GM12878 (cell line): ENCODE measurements around the gene MAD1L1. TPM values are rescaled to one million over a fixed set of nuclear protein-coding genes. Genes with fewer than 3 reads are reported as not detected.

Source experiments
- ATAC-seq: fragments of 200-7000 bp; cut with Tn5 transposase; 3 replicates; pipeline ENCODE4 v1.9.1; 2020; ENCODE audit warnings: mild to moderate bottlenecking, moderate library complexity
- BruUV-seq: library from RNA; stranded (reverse); fragments of 400-500 nt; replicated peaks from 2 replicates; lab custom pipeline; 2021; lab: Mats Ljungman, UMichigan
- CTCF ChIA-PET: fragments of 300-600 bp; sonication (Branson Sonifier 250); formaldehyde crosslinking; extraction: SDS; loops from one replicate; lab custom pipeline; 2021; ENCODE audit warnings: inconsistent platforms; lab: Yijun Ruan, JAX
- POLR2A ChIA-PET: fragments of 350-600 bp; formaldehyde crosslinking; extraction: SDS; loops from one replicate; lab custom pipeline; 2021; ENCODE audit warnings: inconsistent platforms; lab: Charles Lee
- RAD21 ChIA-PET: fragments of 300-600 bp; sonication (Branson Sonifier 250); formaldehyde crosslinking; loops from one replicate; lab custom pipeline; 2023; ENCODE audit warnings: antibody characterized with exemption; ENCODE audit not compliant: unreplicated experiment; lab: Charles Lee
- SMC1A ChIA-PET: fragments of 300-600 bp; sonication (Branson Sonifier 250); formaldehyde crosslinking; loops from one replicate; lab custom pipeline; 2023; ENCODE audit not compliant: unreplicated experiment, uncharacterized antibody; lab: Charles Lee
- DNase-seq: peaks from one replicate; pipeline ENCODE4 v3.0.0-alpha.2; 2011; ENCODE audit warnings: low read depth, low spot score
- FAIRE-seq: peaks from 3 replicates; lab custom pipeline; 2011; peaks lifted over from hg19 to GRCh38; lab: Jason Lieb, UNC
- H2AFZ ChIP-seq: 2 replicates; pipeline ENCODE4 v1.6.0; 2011; ENCODE audit warnings: low read depth, low read length, control low read depth; ENCODE audit not compliant: control insufficient read depth
- H3K27ac ChIP-seq: 2 replicates; pipeline ENCODE4 v1.5.1; 2011; ENCODE audit warnings: control low read depth; ENCODE audit not compliant: control insufficient read depth, insufficient read depth
- H3K27me3 ChIP-seq, 2 experiments: replicated peaks in 1 of 2; 2 replicates each; pipeline versions ENCODE4 v1.6.0 to v1.6.1; 2011; ENCODE audit warnings: low read length in 1 of 2; ENCODE audit not compliant: control insufficient read depth in 2 of 2, insufficient read depth in 2 of 2
- H3K36me3 ChIP-seq, 2 experiments: 2 replicates each; pipeline ENCODE4 v1.5.1; 2011; ENCODE audit warnings: low read length in 1 of 2; ENCODE audit not compliant: control insufficient read depth in 2 of 2, insufficient read depth in 2 of 2
- H3K4me1 ChIP-seq: 2 replicates; pipeline ENCODE4 v1.6.1; 2011; ENCODE audit warnings: mild to moderate bottlenecking, low read length, moderate library complexity, mixed read lengths; ENCODE audit not compliant: control insufficient read depth, insufficient read depth
- H3K4me2 ChIP-seq: 2 replicates; pipeline ENCODE4 v1.6.0; 2011; ENCODE audit warnings: control low read depth; ENCODE audit not compliant: control insufficient read depth, insufficient read depth
- H3K4me3 ChIP-seq: fragments of 200-600 bp; sonication (generic); 2 replicates; pipeline ENCODE4 v1.5.1; 2016
- H3K79me2 ChIP-seq: 2 replicates; pipeline ENCODE4 v1.6.0; 2011; ENCODE audit warnings: low read length; ENCODE audit not compliant: control insufficient read depth, insufficient read depth
- H3K9ac ChIP-seq: 2 replicates; pipeline ENCODE4 v1.8.0; 2011; ENCODE audit warnings: low read length, control low read depth, mixed read lengths; ENCODE audit not compliant: control insufficient read depth, insufficient read depth
- H3K9me3 ChIP-seq: replicated peaks from 3 replicates; pipeline ENCODE4 v1.5.1; 2011; ENCODE audit warnings: mild to moderate bottlenecking, low read length; ENCODE audit not compliant: control insufficient read depth, insufficient read depth
- H4K20me1 ChIP-seq: 2 replicates; pipeline ENCODE4 v1.6.0; 2011; ENCODE audit not compliant: control insufficient read depth, insufficient read depth
- BCL11A ChIP-seq: IDR thresholded peaks from 2 replicates; pipeline ENCODE4 v1.6.1; 2011; ENCODE audit warnings: low read depth, low read length
- HDAC6 ChIP-seq: fragments of 200-600 bp; sonication (generic); IDR thresholded peaks from one replicate; pipeline ENCODE4 v1.8.0; 2017; ENCODE audit warnings: antibody characterized with exemption; ENCODE audit not compliant: unreplicated experiment
- RAD21 ChIP-seq: IDR thresholded peaks from 2 replicates; pipeline ENCODE4 v1.6.1; 2011; ENCODE audit warnings: mild to moderate bottlenecking, low read depth, low read length, moderate library complexity; ENCODE audit not compliant: insufficient read depth
- TARDBP ChIP-seq: IDR thresholded peaks from 2 replicates; pipeline ENCODE4 v1.6.1; 2016; ENCODE audit warnings: borderline replicate concordance
- TBL1XR1 ChIP-seq: IDR thresholded peaks from 2 replicates; pipeline ENCODE4 v1.6.1; 2012; ENCODE audit warnings: low read depth, low read length, improper control_type of control experiment
- WGBS: methylation state at CpG from one replicate; pipeline ENCODE4 v1.1.6; 2016; ENCODE audit warnings: low lambda C conversion rate; ENCODE audit not compliant: insufficient replicate concordance, insufficient coverage; ENCODE audit errors: missing lambda C conversion rate; 5-methylcytosine and 5-hydroxymethylcytosine counted together
- in situ Hi-C: fragments of 300-500 bp; cut with MboI; formaldehyde crosslinking; loops from 9 replicates; pipeline ENCODE4 v1.14.3; 2018; ENCODE audit warnings: mixed read lengths
- intact Hi-C: fragments of 100-400 bp; cut with micrococcal nuclease; formaldehyde crosslinking; loops from one replicate; pipeline ENCODE4 v1.14.2; 2022; ENCODE audit not compliant: unreplicated experiment
- polyA plus RNA-seq, 11 experiments: library from polyadenylated mRNA; depleted of rRNA in 4 of 11; unstranded in 6 of 11; stranded (reverse) in 5 of 11; fragments of >200 nt; fragmentation: Nextera tagmentation in 4 of 11; fragmentation: Illumina TruSeq in 1 of 11; extraction: Ambion mirVana in 4 of 11; extraction: Trizol in 1 of 11; gene quantifications; 1 replicate in 1 of 11; 2 replicates in 10 of 11; pipeline versions ENCODE4 v1.2.1 to v1.2.3, GENCODE V29; 2011 to 2016; ENCODE audit warnings: inconsistent platforms in 2 of 11, missing spikeins in 2 of 11, low read depth in 1 of 11
- total RNA-seq, 4 experiments: library from RNA; depleted of rRNA in 3 of 4; stranded (reverse); fragments of >200 nt in 3 of 4; fragmentation: Illumina TruSeq in 1 of 4; extraction: Trizol in 1 of 4; gene quantifications; 2 replicates each; pipeline versions ENCODE4 v1.2.1 to v1.2.3, GENCODE V29; 2013 to 2021
- TF ChIP-seq, protein P1 (sequence below): IDR thresholded peaks from 2 replicates; pipeline ENCODE4 v1.6.1; 2012; ENCODE audit warnings: low read depth, low read length, improper control_type of control experiment
- TF ChIP-seq, protein P2 (sequence below): IDR thresholded peaks from 2 replicates; pipeline ENCODE4 v1.6.1; 2012; ENCODE audit warnings: low read depth, low read length, improper control_type of control experiment
- TF ChIP-seq, protein P3 (sequence below): IDR thresholded peaks from 2 replicates; pipeline ENCODE4 v1.6.1; 2012; ENCODE audit warnings: low read depth, low read length, improper control_type of control experiment

The MAD1L1 gene
- total and polyA plus RNA-seq, 10 of the 15 experiments (the other 5 are each of a cell fraction or from before 2014, with no cell fraction given) = 2.2 to 76.8 (median 38.3) TPM

DNA sequence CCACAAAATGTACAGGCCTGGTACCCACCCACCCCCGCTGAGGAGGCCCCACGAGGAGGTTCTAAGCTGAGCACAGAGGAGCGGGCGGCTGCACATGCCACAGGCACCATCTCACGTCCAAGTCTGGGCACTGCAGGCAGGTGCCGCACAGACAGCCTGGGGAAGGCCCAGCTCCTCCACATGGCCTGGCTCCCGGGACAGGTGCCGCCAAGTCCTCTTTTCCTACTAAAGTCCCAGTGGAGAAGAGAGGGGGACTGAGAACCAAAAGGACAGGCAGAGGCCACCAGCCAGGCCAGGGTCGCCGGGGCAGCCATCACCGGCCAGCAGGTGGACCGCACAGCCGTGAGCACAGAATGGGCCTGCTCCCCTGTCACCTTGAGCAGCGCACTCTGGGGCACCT lies 91.1 kb downstream of the MAD1L1 start:
- DNase-seq (no peak), FAIRE-seq (no peak), ATAC-seq (no peak)
- ChIA-PET SMC1A (no interaction called here), POLR2A (no interaction called here), CTCF (no interaction called here), RAD21 (no interaction called here)
- Histone ChIP-seq H3K4me2 (no peak overlapping the region), H3K4me3 (no peak overlapping the region), H2AFZ (no peak overlapping the region), H4K20me1 (no peaks in the 10 kb centered on the region), H3K27ac (no peak overlapping the region), H3K9me3 (no peaks in the 10 kb centered on the region), H3K36me3 (peaks cover 0 to 20% of the 10 kb centered on the region in 2 experiments; a peak in 3 of 4 replicates), H3K4me1 (peaks cover 7% of the 10 kb centered on the region; the same call in 1 of the 2 replicates), H3K9ac (no peak overlapping the region), H3K79me2 (no peaks in the 10 kb centered on the region), H3K27me3 (no peaks in the 10 kb centered on the region)
- TF ChIP-seq TBL1XR1 (no peak), HDAC6 (no peak), RAD21 (0 out of 2 replicates have a peak, but pooled peaks have one; percentile 13)
- TF ChIP-seq, protein P1, sequence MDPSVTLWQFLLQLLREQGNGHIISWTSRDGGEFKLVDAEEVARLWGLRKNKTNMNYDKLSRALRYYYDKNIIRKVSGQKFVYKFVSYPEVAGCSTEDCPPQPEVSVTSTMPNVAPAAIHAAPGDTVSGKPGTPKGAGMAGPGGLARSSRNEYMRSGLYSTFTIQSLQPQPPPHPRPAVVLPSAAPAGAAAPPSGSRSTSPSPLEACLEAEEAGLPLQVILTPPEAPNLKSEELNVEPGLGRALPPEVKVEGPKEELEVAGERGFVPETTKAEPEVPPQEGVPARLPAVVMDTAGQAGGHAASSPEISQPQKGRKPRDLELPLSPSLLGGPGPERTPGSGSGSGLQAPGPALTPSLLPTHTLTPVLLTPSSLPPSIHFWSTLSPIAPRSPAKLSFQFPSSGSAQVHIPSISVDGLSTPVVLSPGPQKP = no peak
- intact Hi-C loops = no loop called here
- in situ Hi-C loops = no loop called here
- 98% methylated on average over 14 of the region's 14 CpGs for WGBS
- no TSS peak for BruUV-seq

- Histone ChIP-seq H3K4me1 (peaks cover 7% of the 10 kb centered on the region; the same call in 1 of the 2 replicates), H4K20me1 (no peaks in the 10 kb centered on the region), H3K27ac (no peak overlapping the region), H2AFZ (no peak overlapping the region), H3K9ac (no peak overlapping the region), H3K79me2 (no peaks in the 10 kb centered on the region), H3K27me3 (no peaks in the 10 kb centered on the region), H3K9me3 (no peaks in the 10 kb centered on the region), H3K36me3 (peaks cover 0 to 20% of the 10 kb centered on the region in 2 experiments; a peak in 3 of 4 replicates), H3K4me2 (no peak overlapping the region), H3K4me3 (no peak overlapping the region)
- ChIA-PET CTCF (interaction anchor here (0.6 kb wide), 1 partner anchor 90 kb away, joined by 3 read pairs; no protein-coding TSS in a partner anchor), RAD21 (interaction anchor here (1.2 kb wide), 1 partner anchor 54 kb away, joined by 3 read pairs; no protein-coding TSS in a partner anchor), POLR2A (no interaction called here), SMC1A (no interaction called here)
- FAIRE-seq (no peak), ATAC-seq (no peak), DNase-seq (no peak)
- in situ Hi-C loops (no loop called here), intact Hi-C loops (no loop called here)
- 96% methylated on average over 15 of the region's 17 CpGs for WGBS
- TF ChIP-seq TARDBP = no peak
- TF ChIP-seq BCL11A = no peak
- TF ChIP-seq, protein P2, sequence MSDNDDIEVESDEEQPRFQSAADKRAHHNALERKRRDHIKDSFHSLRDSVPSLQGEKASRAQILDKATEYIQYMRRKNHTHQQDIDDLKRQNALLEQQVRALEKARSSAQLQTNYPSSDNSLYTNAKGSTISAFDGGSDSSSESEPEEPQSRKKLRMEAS = no peak
- TF ChIP-seq, protein P3, sequence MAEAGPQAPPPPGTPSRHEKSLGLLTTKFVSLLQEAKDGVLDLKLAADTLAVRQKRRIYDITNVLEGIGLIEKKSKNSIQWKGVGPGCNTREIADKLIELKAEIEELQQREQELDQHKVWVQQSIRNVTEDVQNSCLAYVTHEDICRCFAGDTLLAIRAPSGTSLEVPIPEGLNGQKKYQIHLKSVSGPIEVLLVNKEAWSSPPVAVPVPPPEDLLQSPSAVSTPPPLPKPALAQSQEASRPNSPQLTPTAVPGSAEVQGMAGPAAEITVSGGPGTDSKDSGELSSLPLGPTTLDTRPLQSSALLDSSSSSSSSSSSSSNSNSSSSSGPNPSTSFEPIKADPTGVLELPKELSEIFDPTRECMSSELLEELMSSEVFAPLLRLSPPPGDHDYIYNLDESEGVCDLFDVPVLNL = no peak
- no TSS peak for BruUV-seq
Observed at GRCh38 chr7:2141021-2141410, 91.7 kb downstream of the MAD1L1 start.
